AG04449 (cell line): Measurements from ENCODE around the gene VPS33A.

Experiments
- CTCF ChIA-PET: fragments of 350-600 bp; formaldehyde crosslinking; extraction: SDS; loops from one replicate; lab custom pipeline; 2021; ENCODE audit warnings: antibody characterized with exemption; lab: Yijun Ruan, JAX
- POLR2A ChIA-PET: fragments of 400-600, 350-600 bp; formaldehyde crosslinking; extraction: SDS; loops from one replicate; lab custom pipeline; 2020; ENCODE audit warnings: antibody characterized with exemption, inconsistent platforms; lab: Yijun Ruan, JAX
- DNase-seq: peaks from one replicate; pipeline ENCODE4 v3.0.0-alpha.2; 2010; ENCODE audit warnings: low read depth, low spot score
- H3K4me3 ChIP-seq: 2 replicates; pipeline ENCODE4 v1.5.1; 2011; ENCODE audit warnings: low read depth, mild to moderate bottlenecking, control low read depth, low read length
- CTCF ChIP-seq: IDR thresholded peaks from one replicate; pipeline ENCODE4 v1.5.1; 2011; ENCODE audit warnings: mild to moderate bottlenecking, moderate library complexity, low read length, control low read depth, inconsistent platforms; ENCODE audit not compliant: insufficient read depth; ENCODE audit errors: missing control alignments

VPS33A gene

GRCh38 chr12:122295877-122296276 is 29.6 kb upstream of the VPS33A start:
- H3K4me3 ChIP-seq: no peak overlapping the region
- DNase-seq: no peak
- no peak for TF ChIP-seq CTCF
- POLR2A ChIA-PET: no interaction called here
- CTCF ChIA-PET: no interaction called here

- no peak for DNase-seq
- H3K4me3 ChIP-seq: no peak overlapping the region
- CTCF ChIA-PET: interaction anchor here (1.3 kb wide), 1 partner anchor 178 kb away, joined by 4 read pairs; no protein-coding TSS in a partner anchor
- TF ChIP-seq CTCF: no peak
- POLR2A ChIA-PET: no interaction called here
Observed at GRCh38 chr12:122293081-122293480, 26.8 kb upstream of the VPS33A start.

GRCh38 chr12:122291431-122291830 is 25.1 kb upstream of the VPS33A start:
- ChIA-PET POLR2A (no interaction called here), CTCF (interaction anchor here (1.7 kb wide), 1 partner anchor 10 kb away, joined by 4 read pairs; no protein-coding TSS in a partner anchor)
- DNase-seq: no peak
- TF ChIP-seq CTCF: no peak
- H3K4me3 ChIP-seq: no peak overlapping the region

GRCh38 chr12:122283680-122284079 is 17.4 kb upstream of the VPS33A start:
- no peak overlapping the region for H3K4me3 ChIP-seq
- ChIA-PET POLR2A (no interaction called here), CTCF (interaction anchor here (1.8 kb wide), 1 partner anchor 72 kb away, joined by 5 read pairs; no protein-coding TSS in a partner anchor)
- TF ChIP-seq CTCF: no peak
- no peak for DNase-seq

GRCh38 chr12:122282061-122282460 is 15.8 kb upstream of the VPS33A start:
- POLR2A ChIA-PET: interaction anchor here (1.4 kb wide), 1 partner anchor 15 kb away, joined by 4 read pairs; no protein-coding TSS in a partner anchor
- DNase-seq: peak; percentile 72
- TF ChIP-seq CTCF: no peak
- CTCF ChIA-PET: interaction anchor here (0.6 to 1.6 kb wide), 3 partner anchors 9 to 849 kb away, joined by 3 to 4 read pairs (median 3); no protein-coding TSS in a partner anchor
- H3K4me3 ChIP-seq: no peak overlapping the region; the same call in 1 of the 2 replicates

GRCh38 chr12:122276242-122276641 is 9.9 kb upstream of the VPS33A start:
- POLR2A ChIA-PET: no interaction called here
- no peak for DNase-seq
- no peak overlapping the region for H3K4me3 ChIP-seq
- TF ChIP-seq CTCF: no peak
- CTCF ChIA-PET: interaction anchor here (1.0 kb wide), 1 partner anchor 80 kb away, joined by 3 read pairs; no protein-coding TSS in a partner anchor
